22Rv1 (cell line): ENCODE measurements around the gene SERF2.

Source experiments
- H3K27ac ChIP-seq: fragments of 450-650 bp; 2 replicates; pipeline ENCODE4 v1.5.1; 2017
- CTCF ChIP-seq: fragments of 450-650 bp; IDR thresholded peaks from 2 replicates; pipeline ENCODE4 v1.5.1; 2017; ENCODE audit warnings: mild to moderate bottlenecking
- ZFX ChIP-seq: fragments of 450-650 bp; IDR thresholded peaks from 2 replicates; pipeline ENCODE4 v1.6.1; 2017; ENCODE audit warnings: antibody characterized with exemption, borderline replicate concordance

SERF2 gene

GRCh38 chr15:43777267-43777914 is 14.7 kb upstream of the SERF2 start:
- TF ChIP-seq ZFX = no peak
- peak; percentile 92 for TF ChIP-seq CTCF
- peak overlapping the region; percentile 92 for H3K27ac ChIP-seq

- no peak overlapping the region for H3K27ac ChIP-seq
- TF ChIP-seq CTCF (no peak), ZFX (no peak)
Observed at GRCh38 chr15:43779016-43779415, 13.1 kb upstream of the SERF2 start.

GRCh38 chr15:43789409-43789808 is 2.7 kb upstream of the SERF2 start:
- H3K27ac ChIP-seq = no peak overlapping the region; the same call in 1 of the 2 replicates
- no peak for TF ChIP-seq CTCF
- no peak for TF ChIP-seq ZFX

GRCh38 chr15:43792761-43793476 is 799 bp downstream of the SERF2 start:
- TF ChIP-seq CTCF = no peak
- no peak for TF ChIP-seq ZFX
- peak overlapping the region; percentile 98 for H3K27ac ChIP-seq

GRCh38 chr15:43793647-43794046 is 1.5 kb downstream of the SERF2 start:
- TF ChIP-seq ZFX (no peak), CTCF (no peak)
- peak overlapping the region; percentile 98 for H3K27ac ChIP-seq

GRCh38 chr15:43794269-43795037 is 2.3 kb downstream of the SERF2 start:
- peak overlapping the region; percentile 98 for H3K27ac ChIP-seq
- TF ChIP-seq CTCF (no peak), ZFX (no peak)
